GM10266 (cell line): ENCODE results near the gene FRMD1.

Experiments used
- DNase-seq: peaks from one replicate; pipeline ENCODE4 v3.0.0; 2012; ENCODE audit errors: extremely low spot score
- TF ChIP-seq, protein P1 (sequence below): IDR thresholded peaks from 2 replicates; pipeline ENCODE4 v1.5.1; 2012; ENCODE audit warnings: mild to moderate bottlenecking, low read depth; ENCODE audit not compliant: control insufficient read depth, insufficient read depth; ENCODE audit errors: missing control alignments

Gene FRMD1

GRCh38 chr6:168005796-168006195 is 73.2 kb downstream of the FRMD1 start:
- TF ChIP-seq, protein P1, sequence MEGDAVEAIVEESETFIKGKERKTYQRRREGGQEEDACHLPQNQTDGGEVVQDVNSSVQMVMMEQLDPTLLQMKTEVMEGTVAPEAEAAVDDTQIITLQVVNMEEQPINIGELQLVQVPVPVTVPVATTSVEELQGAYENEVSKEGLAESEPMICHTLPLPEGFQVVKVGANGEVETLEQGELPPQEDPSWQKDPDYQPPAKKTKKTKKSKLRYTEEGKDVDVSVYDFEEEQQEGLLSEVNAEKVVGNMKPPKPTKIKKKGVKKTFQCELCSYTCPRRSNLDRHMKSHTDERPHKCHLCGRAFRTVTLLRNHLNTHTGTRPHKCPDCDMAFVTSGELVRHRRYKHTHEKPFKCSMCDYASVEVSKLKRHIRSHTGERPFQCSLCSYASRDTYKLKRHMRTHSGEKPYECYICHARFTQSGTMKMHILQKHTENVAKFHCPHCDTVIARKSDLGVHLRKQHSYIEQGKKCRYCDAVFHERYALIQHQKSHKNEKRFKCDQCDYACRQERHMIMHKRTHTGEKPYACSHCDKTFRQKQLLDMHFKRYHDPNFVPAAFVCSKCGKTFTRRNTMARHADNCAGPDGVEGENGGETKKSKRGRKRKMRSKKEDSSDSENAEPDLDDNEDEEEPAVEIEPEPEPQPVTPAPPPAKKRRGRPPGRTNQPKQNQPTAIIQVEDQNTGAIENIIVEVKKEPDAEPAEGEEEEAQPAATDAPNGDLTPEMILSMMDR, result no peak
- no peak for DNase-seq

GRCh38 chr6:168004945-168005344 is 74.1 kb downstream of the FRMD1 start:
- no peak for DNase-seq
- TF ChIP-seq, protein P1, result no peak

DNA sequence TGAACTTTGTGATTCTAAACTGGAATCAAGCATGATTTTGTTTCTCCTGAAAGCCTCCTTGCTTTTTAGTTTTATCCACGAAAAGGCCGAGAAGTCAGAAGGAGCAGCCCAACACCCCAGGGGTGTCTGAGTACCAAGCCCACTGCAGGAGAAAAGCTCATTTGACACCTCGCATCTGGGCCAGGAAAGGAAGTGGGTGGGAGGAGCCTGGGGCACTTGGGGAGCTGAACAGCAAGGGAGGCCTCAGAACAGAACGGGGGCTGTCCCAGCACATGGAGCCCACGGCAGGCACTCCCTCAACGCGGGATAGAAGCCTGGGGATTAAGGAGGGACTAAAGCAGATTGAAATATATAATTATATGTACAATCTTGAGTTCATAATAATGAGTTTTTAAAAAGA is 75.0 kb downstream of the FRMD1 start:
- TF ChIP-seq, protein P1, result no peak
- DNase-seq, result no peak
